WTC11 (cell line): ENCODE results near the gene WDR87. TPM values are rescaled to one million over a fixed set of nuclear protein-coding genes. Genes with fewer than 3 reads are reported as not detected.
A peak's percentile ranks its signal among the peaks of the same experiment; 100 is the strongest.

ENCODE experiments used
- ATAC-seq: fragments of 200-7000 bp; cut with Tn5 transposase; 2 replicates; pipeline ENCODE4 v1.10.0; 2021; ENCODE audit warnings: mild to moderate bottlenecking, moderate library complexity
- CTCF ChIA-PET: fragments of 300-600 bp; sonication (Branson Sonifier 250); formaldehyde crosslinking; loops from one replicate; lab custom pipeline; 2021; ENCODE audit warnings: antibody characterized with exemption; lab: Charles Lee
- POLR2A ChIA-PET: fragments of 350-600 bp; sonication (Branson Sonifier 250); formaldehyde crosslinking; loops from one replicate; lab custom pipeline; 2021; ENCODE audit warnings: antibody characterized with exemption; lab: Charles Lee
- DNase-seq: peaks from one replicate; pipeline ENCODE4 v3.0.0; 2021; ENCODE audit warnings: low spot score
- H3K27ac Mint-ChIP-seq: 2 replicates; pipeline ENCODE4 v1.8.0; 2021; ENCODE audit warnings: mixed read lengths
- H3K27me3 Mint-ChIP-seq: 2 replicates; pipeline ENCODE4 v1.8.0; 2021; ENCODE audit warnings: low read depth, mild to moderate bottlenecking, moderate library complexity, mixed read lengths
- H3K36me3 Mint-ChIP-seq: 2 replicates; pipeline ENCODE4 v1.8.0; 2021; ENCODE audit warnings: mixed read lengths
- H3K4me1 Mint-ChIP-seq: 2 replicates; pipeline ENCODE4 v1.8.0; 2022; ENCODE audit warnings: mixed read lengths
- H3K4me3 Mint-ChIP-seq: 2 replicates; pipeline ENCODE4 v1.8.0; 2021; ENCODE audit warnings: mild to moderate bottlenecking, moderate library complexity, mixed read lengths
- H3K9me3 Mint-ChIP-seq: 2 replicates; pipeline ENCODE4 v1.8.0; 2021; ENCODE audit warnings: mixed read lengths
- ATF3 ChIP-seq: sonication (generic); formaldehyde crosslinking; conservative IDR thresholded peaks from 2 replicates; pipeline ENCODE4 v1.8.1; 2022; ENCODE audit warnings: mild to moderate bottlenecking, missing genetic modification reagents
- CBFB ChIP-seq: sonication (generic); formaldehyde crosslinking; IDR thresholded peaks from 2 replicates; pipeline ENCODE4 v1.8.1; 2022; ENCODE audit warnings: mild to moderate bottlenecking, low read depth, missing genetic modification reagents
- ELF4 ChIP-seq: sonication (generic); formaldehyde crosslinking; IDR thresholded peaks from 2 replicates; pipeline ENCODE4 v1.8.1; 2022; ENCODE audit warnings: low read depth, mild to moderate bottlenecking, moderate library complexity, missing genetic modification reagents
- FOXJ3 ChIP-seq: sonication (generic); formaldehyde crosslinking; IDR thresholded peaks from 2 replicates; pipeline ENCODE4 v1.9.0; 2021; ENCODE audit warnings: missing genetic modification reagents, mild to moderate bottlenecking, borderline replicate concordance
- FOXK1 ChIP-seq: sonication (generic); formaldehyde crosslinking; IDR thresholded peaks from 2 replicates; pipeline ENCODE4 v1.8.0; 2022; ENCODE audit warnings: mild to moderate bottlenecking, moderate library complexity, missing genetic modification reagents
- GABPB1 ChIP-seq: sonication (generic); formaldehyde crosslinking; IDR thresholded peaks from 2 replicates; pipeline ENCODE4 v1.8.1; 2023; ENCODE audit warnings: mild to moderate bottlenecking, missing genetic modification reagents
- HMGA2 ChIP-seq: fragments of 250-450 bp; sonication (Bioruptor Pico); IDR thresholded peaks from 2 replicates; pipeline ENCODE4 v1.4.0; 2021; ENCODE audit warnings: mild to moderate bottlenecking, moderate library complexity
- MAX ChIP-seq: sonication (generic); formaldehyde crosslinking; IDR thresholded peaks from 2 replicates; pipeline ENCODE4 v1.8.0; 2022; ENCODE audit warnings: mild to moderate bottlenecking, missing genetic modification reagents
- NFE2L1 ChIP-seq: sonication (generic); formaldehyde crosslinking; IDR thresholded peaks from 2 replicates; pipeline ENCODE4 v1.8.1; 2023; ENCODE audit warnings: missing genetic modification reagents
- RELA ChIP-seq: sonication (generic); formaldehyde crosslinking; IDR thresholded peaks from 2 replicates; pipeline ENCODE4 v1.8.1; 2022; ENCODE audit warnings: missing genetic modification reagents, mild to moderate bottlenecking, borderline replicate concordance
- SMAD3 ChIP-seq: sonication (generic); formaldehyde crosslinking; IDR thresholded peaks from 2 replicates; pipeline ENCODE4 v1.8.0; 2022; ENCODE audit warnings: missing genetic modification reagents, mild to moderate bottlenecking, borderline replicate concordance
- SOX15 ChIP-seq: fragments of 250-450 bp; sonication (Bioruptor Pico); IDR thresholded peaks from 2 replicates; pipeline ENCODE4 v1.9.0; 2021; ENCODE audit warnings: mild to moderate bottlenecking
- TCF7 ChIP-seq: sonication (generic); formaldehyde crosslinking; IDR thresholded peaks from 2 replicates; pipeline ENCODE4 v1.8.0; 2022; ENCODE audit warnings: mild to moderate bottlenecking, low read depth, missing genetic modification reagents, moderate library complexity
- ZNF263 ChIP-seq: sonication (generic); formaldehyde crosslinking; IDR thresholded peaks from 2 replicates; pipeline ENCODE4 v1.8.1; 2022; ENCODE audit warnings: low read depth, mild to moderate bottlenecking, moderate library complexity, missing genetic modification reagents
- ZNF281 ChIP-seq: sonication (generic); formaldehyde crosslinking; IDR thresholded peaks from 2 replicates; pipeline ENCODE4 v1.8.0; 2023; ENCODE audit warnings: mild to moderate bottlenecking, missing genetic modification reagents
- ZNF512 ChIP-seq: sonication (generic); formaldehyde crosslinking; IDR thresholded peaks from 2 replicates; pipeline ENCODE4 v1.8.1; 2022; ENCODE audit warnings: missing genetic modification reagents, borderline replicate concordance
- total RNA-seq: library from RNA; stranded (reverse); gene quantifications from 3 replicates; pipeline ENCODE4 v1.2.3, GENCODE V29; 2021
- TF ChIP-seq, protein P1 (sequence below): sonication (generic); formaldehyde crosslinking; conservative IDR thresholded peaks from 2 replicates; pipeline ENCODE4 v1.8.1; 2023; ENCODE audit warnings: mild to moderate bottlenecking, low read depth, missing genetic modification reagents, moderate library complexity
- TF ChIP-seq, protein P2 (sequence below): fragments of 200-600 bp; IDR thresholded peaks from 2 replicates; pipeline ENCODE4 v1.8.0; 2022; ENCODE audit warnings: antibody characterized with exemption

The WDR87 gene
- total RNA-seq, 1 experiment from 2014 or later = not detected

- Mint-ChIP-seq H3K27me3 (peaks cover 17% of the 10 kb centered on the region), H3K27ac (peak overlapping the region; percentile 14), H3K9me3 (peaks cover 11% of the 10 kb centered on the region), H3K4me1 (peaks cover 29% of the 10 kb centered on the region), H3K4me3 (no peak overlapping the region), H3K36me3 (peaks cover 14% of the 10 kb centered on the region)
- ChIA-PET CTCF (interaction anchor here (0.6 to 1.7 kb wide), 5 partner anchors 25 to 145 kb away, joined by 3 to 4 read pairs (median 3); no protein-coding TSS in a partner anchor), POLR2A (no interaction called here)
- no peak for ATAC-seq
- no peak for DNase-seq
- TF ChIP-seq TCF7 (CRISPR knock-in tag) = no peak
- TF ChIP-seq ZNF512 = no peak
- no peak for TF ChIP-seq CBFB
- no peak for TF ChIP-seq ELF4 (CRISPR knock-in tag)
- no peak for TF ChIP-seq HMGA2 (CRISPR knock-in tag)
- TF ChIP-seq FOXK1 (CRISPR knock-in tag) = no peak
- TF ChIP-seq ZNF281 (CRISPR knock-in tag) = no peak
- TF ChIP-seq, protein P1, sequence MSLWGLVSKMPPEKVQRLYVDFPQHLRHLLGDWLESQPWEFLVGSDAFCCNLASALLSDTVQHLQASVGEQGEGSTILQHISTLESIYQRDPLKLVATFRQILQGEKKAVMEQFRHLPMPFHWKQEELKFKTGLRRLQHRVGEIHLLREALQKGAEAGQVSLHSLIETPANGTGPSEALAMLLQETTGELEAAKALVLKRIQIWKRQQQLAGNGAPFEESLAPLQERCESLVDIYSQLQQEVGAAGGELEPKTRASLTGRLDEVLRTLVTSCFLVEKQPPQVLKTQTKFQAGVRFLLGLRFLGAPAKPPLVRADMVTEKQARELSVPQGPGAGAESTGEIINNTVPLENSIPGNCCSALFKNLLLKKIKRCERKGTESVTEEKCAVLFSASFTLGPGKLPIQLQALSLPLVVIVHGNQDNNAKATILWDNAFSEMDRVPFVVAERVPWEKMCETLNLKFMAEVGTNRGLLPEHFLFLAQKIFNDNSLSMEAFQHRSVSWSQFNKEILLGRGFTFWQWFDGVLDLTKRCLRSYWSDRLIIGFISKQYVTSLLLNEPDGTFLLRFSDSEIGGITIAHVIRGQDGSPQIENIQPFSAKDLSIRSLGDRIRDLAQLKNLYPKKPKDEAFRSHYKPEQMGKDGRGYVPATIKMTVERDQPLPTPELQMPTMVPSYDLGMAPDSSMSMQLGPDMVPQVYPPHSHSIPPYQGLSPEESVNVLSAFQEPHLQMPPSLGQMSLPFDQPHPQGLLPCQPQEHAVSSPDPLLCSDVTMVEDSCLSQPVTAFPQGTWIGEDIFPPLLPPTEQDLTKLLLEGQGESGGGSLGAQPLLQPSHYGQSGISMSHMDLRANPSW (CRISPR knock-in tag) = no peak
- no peak for TF ChIP-seq MAX
- TF ChIP-seq SOX15 (CRISPR knock-in tag) = no peak
Observed at GRCh38 chr19:37864501-37864900, 41.9 kb downstream of the WDR87 start.

- POLR2A ChIA-PET = no interaction called here
- TF ChIP-seq ZNF263 (CRISPR knock-in tag) = no peak
- no peak for TF ChIP-seq ATF3
- TF ChIP-seq, all 79 proteins: peak for 0
- no peaks in the 10 kb centered on the region for H3K36me3 Mint-ChIP-seq
- no peak overlapping the region for H3K4me3 Mint-ChIP-seq
- no peaks in the 10 kb centered on the region for H3K27me3 Mint-ChIP-seq
- H3K4me1 Mint-ChIP-seq = no peaks in the 10 kb centered on the region
- no peaks in the 10 kb centered on the region for H3K9me3 Mint-ChIP-seq
- ATAC-seq (no peak), DNase-seq (no peak)
- no peak overlapping the region for H3K27ac Mint-ChIP-seq
- CTCF ChIA-PET = no interaction called here
Observed at GRCh38 chr19:37855098-37855497, 51.3 kb downstream of the WDR87 start.

DNA sequence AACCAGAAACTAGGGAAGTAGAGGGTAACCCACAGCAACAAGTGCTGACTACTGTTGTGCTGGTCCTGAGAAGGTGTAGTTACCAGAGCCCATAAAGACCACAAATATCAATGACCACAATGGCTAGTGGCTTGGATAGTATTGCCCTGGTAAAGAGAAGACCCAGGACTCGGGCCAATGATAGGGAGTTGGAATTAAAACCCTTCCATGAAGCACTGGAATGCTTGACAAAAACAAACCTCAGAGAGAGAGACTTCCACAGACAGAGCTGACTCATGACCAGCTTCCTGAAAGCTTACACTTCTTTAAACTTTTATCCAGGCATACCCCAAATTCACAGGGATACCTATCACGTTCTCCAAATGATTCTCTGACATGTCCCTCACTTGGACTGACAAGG is 60.5 kb downstream of the WDR87 start:
- Mint-ChIP-seq H3K4me3 (no peak overlapping the region), H3K36me3 (no peaks in the 10 kb centered on the region), H3K27me3 (no peaks in the 10 kb centered on the region), H3K4me1 (no peaks in the 10 kb centered on the region), H3K9me3 (no peaks in the 10 kb centered on the region), H3K27ac (no peak overlapping the region)
- ATAC-seq (no peak), DNase-seq (no peak)
- ChIA-PET CTCF (no interaction called here), POLR2A (no interaction called here)
- TF ChIP-seq SMAD3 (CRISPR knock-in tag) = no peak
- TF ChIP-seq RELA (CRISPR knock-in tag) = no peak
- no peak for TF ChIP-seq SOX15 (CRISPR knock-in tag)
- no peak for TF ChIP-seq ZNF512
- no peak for TF ChIP-seq GABPB1 (CRISPR knock-in tag)
- no peak for TF ChIP-seq NFE2L1 (CRISPR knock-in tag)
- TF ChIP-seq, protein P2, sequence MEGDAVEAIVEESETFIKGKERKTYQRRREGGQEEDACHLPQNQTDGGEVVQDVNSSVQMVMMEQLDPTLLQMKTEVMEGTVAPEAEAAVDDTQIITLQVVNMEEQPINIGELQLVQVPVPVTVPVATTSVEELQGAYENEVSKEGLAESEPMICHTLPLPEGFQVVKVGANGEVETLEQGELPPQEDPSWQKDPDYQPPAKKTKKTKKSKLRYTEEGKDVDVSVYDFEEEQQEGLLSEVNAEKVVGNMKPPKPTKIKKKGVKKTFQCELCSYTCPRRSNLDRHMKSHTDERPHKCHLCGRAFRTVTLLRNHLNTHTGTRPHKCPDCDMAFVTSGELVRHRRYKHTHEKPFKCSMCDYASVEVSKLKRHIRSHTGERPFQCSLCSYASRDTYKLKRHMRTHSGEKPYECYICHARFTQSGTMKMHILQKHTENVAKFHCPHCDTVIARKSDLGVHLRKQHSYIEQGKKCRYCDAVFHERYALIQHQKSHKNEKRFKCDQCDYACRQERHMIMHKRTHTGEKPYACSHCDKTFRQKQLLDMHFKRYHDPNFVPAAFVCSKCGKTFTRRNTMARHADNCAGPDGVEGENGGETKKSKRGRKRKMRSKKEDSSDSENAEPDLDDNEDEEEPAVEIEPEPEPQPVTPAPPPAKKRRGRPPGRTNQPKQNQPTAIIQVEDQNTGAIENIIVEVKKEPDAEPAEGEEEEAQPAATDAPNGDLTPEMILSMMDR = no peak
- TF ChIP-seq FOXJ3 (CRISPR knock-in tag) = no peak
- TF ChIP-seq, protein P1 (CRISPR knock-in tag) = no peak
